Measurements from ENCODE around the gene STAC3. TPM values are rescaled to one million over a fixed set of nuclear protein-coding genes. Genes with fewer than 3 reads are reported as not detected.

STAC3 gene
- polyA plus RNA-seq, 1 experiment, result 0.25 TPM

- Histone ChIP-seq H3K27me3 (ENCODE audit: control insufficient read depth, insufficient read depth, low read length) (peaks cover 20% of the 10 kb centered on the region), H3K27ac (ENCODE audit: low read depth, low read length) (no peak overlapping the region), H3K4me3 (ENCODE audit: low read depth, low read length) (no peak overlapping the region), H3K9me3 (ENCODE audit: control insufficient read depth, insufficient read depth, low read length) (peaks cover 3% of the 10 kb centered on the region; the same call in 1 of the 2 replicates)
- ChIA-PET POLR2A (no interaction called here), CTCF (interaction anchor here (0.6 to 10.5 kb wide), 13 partner anchors 11 to 215 kb away, joined by 3 to 161 read pairs (median 10); partner anchors contain the start of genes GLI1, NXPH4 and SHMT2)
- DNase-seq (ENCODE audit: low read depth, low spot score), result no peak
- no peak for TF ChIP-seq CTCF (IDR thresholded peaks at IDR 0.05; ENCODE audit: low read depth, low read length)
Observed at GRCh38 chr12:57244312-57244696, 6.7 kb downstream of the STAC3 start.

DNA sequence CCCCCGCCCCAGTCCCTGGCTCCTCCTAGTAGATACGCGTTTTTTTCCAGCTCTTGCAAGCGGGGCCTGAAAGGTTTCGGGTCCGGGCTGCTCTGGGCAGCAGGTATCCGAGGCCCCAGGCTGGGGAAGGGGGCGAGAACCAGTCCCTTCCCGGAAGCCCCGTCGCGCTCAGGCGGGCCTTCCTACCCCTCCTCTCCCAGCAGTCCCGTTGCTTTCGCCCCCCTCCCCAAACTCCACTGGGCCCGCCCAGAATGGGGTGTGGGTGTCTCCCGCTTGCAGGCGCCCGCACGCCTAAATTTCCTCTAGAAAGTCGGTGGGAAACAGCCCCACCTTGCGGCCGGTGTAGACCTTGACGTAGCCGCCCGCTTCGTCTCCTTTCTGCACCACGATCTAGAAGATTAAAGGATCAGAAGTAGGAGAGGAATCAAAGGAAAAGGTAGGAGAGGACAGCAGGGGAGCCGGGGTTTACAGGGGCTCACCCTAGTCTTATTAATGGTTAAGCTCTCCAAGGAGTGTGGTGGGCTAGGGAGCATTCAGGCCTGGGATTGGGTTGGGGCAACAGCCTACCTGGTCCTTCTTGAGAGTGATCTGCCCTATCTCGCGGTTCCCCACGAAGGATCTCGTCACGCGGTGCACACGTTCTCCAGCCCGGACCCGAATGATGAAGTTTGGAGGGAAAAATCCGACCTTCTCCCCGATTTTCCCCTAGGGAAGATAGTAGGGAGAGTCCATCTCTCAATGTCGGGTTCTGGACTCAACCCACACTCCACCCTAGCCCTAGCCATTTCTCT is 7.3 kb downstream of the STAC3 start:
- TF ChIP-seq CTCF (IDR thresholded peaks at IDR 0.05; ENCODE audit: low read depth, low read length), result peak; percentile 75
- Histone ChIP-seq H3K27ac (ENCODE audit: low read depth, low read length) (no peak overlapping the region), H3K9me3 (ENCODE audit: control insufficient read depth, insufficient read depth, low read length) (peaks cover 3% of the 10 kb centered on the region; the same call in 1 of the 2 replicates), H3K27me3 (ENCODE audit: control insufficient read depth, insufficient read depth, low read length) (peaks cover 20% of the 10 kb centered on the region), H3K4me3 (ENCODE audit: low read depth, low read length) (peak overlapping the region; percentile 48)
- no peak for DNase-seq (ENCODE audit: low read depth, low spot score)
- CTCF ChIA-PET, result interaction anchor here (0.6 to 10.5 kb wide), 28 partner anchors 7 to 509 kb away, joined by 3 to 161 read pairs (median 6); partner anchors contain the start of genes GLI1, NXPH4, SHMT2 and STAC3
- POLR2A ChIA-PET, result interaction anchor here (0.6 to 1.5 kb wide), 3 partner anchors 14 to 94 kb away, joined by 4 to 7 read pairs (median 5); partner anchors contain the start of gene SHMT2

DNA sequence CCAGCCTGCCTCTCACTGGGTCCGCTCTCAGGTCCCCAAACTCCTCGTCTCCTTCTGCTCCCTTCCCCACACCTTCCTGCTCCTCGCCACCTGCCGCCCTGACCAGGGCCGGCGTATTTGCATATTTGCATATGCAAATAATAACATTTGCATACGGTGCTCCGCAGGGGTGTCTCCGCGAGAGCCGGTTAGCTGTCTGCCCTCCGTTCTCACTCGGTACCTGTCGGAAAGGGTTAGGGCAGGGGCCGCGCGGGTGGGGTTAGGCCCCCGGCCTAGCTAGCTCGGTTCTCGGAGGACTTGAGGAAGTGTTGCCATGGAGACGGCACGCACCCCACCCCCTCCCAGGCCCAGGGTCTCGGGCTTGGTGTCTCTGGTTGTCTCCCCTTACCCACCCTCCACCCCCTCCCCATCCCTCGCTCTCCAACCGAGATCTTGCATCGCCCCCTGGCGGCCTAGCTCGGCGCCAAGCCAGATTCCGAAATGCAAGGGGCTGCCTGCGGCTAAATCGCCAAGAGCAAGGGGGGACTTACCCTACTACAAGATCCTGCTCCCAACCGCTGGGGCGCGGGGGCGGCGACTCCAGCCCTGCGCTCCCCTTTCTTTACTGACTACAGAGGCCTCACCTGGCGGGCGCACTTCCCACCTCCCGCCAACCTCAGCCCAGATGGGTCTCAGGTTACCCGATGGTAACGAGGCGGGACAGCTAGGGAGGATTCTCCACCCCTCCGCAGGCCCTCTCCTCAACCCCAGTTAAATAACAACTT is 8.1 kb downstream of the STAC3 start:
- TF ChIP-seq CTCF (IDR thresholded peaks at IDR 0.05; ENCODE audit: low read depth, low read length), result peak; percentile 68
- H3K4me3 ChIP-seq (ENCODE audit: low read depth, low read length), result peak overlapping the region; percentile 41
- ChIA-PET POLR2A (interaction anchor here (0.5 to 1.5 kb wide), 4 partner anchors 13 to 93 kb away, joined by 4 to 7 read pairs (median 6); partner anchors contain the start of gene SHMT2), CTCF (interaction anchor here (0.6 to 10.5 kb wide), 31 partner anchors 8 to 508 kb away, joined by 3 to 161 read pairs (median 5); partner anchors contain the start of genes GLI1, INHBE, NEMP1 and NXPH4)
- no peak for DNase-seq (ENCODE audit: low read depth, low spot score)
- peaks cover 20% of the 10 kb centered on the region for H3K27me3 ChIP-seq (ENCODE audit: control insufficient read depth, insufficient read depth, low read length)
- peaks cover 3% of the 10 kb centered on the region; the same call in 1 of the 2 replicates for H3K9me3 ChIP-seq (ENCODE audit: control insufficient read depth, insufficient read depth, low read length)
- no peak overlapping the region for H3K27ac ChIP-seq (ENCODE audit: low read depth, low read length)

DNA sequence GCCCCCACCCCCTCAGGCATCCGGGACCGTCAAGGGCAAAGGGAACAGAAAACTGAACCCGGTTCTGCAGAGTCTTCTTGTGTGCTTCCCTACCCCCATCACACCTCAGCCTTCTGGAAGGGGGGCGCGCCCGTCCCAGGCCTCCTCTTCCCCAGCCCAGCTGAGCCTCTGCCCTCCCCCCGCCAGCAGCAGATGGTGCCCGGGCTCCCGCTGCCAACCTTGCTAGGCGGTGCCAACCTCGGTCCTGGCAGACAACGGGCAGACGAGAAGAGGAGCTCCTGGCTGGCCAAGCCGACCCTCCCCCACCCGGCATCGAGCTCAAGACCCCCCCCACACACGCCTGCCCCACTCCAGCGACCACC is 8.7 kb downstream of the STAC3 start:
- DNase-seq (ENCODE audit: low read depth, low spot score), result no peak
- Histone ChIP-seq H3K9me3 (ENCODE audit: control insufficient read depth, insufficient read depth, low read length) (peaks cover 3% of the 10 kb centered on the region; the same call in 1 of the 2 replicates), H3K27ac (ENCODE audit: low read depth, low read length) (no peak overlapping the region), H3K27me3 (ENCODE audit: control insufficient read depth, insufficient read depth, low read length) (peaks cover 20% of the 10 kb centered on the region), H3K4me3 (ENCODE audit: low read depth, low read length) (no peak overlapping the region)
- ChIA-PET POLR2A (interaction anchor here (0.5 to 1.5 kb wide), 3 partner anchors 13 to 245 kb away, joined by 4 to 7 read pairs (median 6); partner anchors contain the start of gene SHMT2), CTCF (interaction anchor here (0.9 to 10.5 kb wide), 23 partner anchors 9 to 217 kb away, joined by 3 to 161 read pairs (median 5); partner anchors contain the start of genes GLI1, INHBE, NEMP1 and NXPH4)
- TF ChIP-seq CTCF (IDR thresholded peaks at IDR 0.05; ENCODE audit: low read depth, low read length), result no peak

Data from AG04450 (cell line).